ENCODE data around the gene DDX5. TPM values are rescaled to one million over a fixed set of nuclear protein-coding genes. Genes with fewer than 3 reads are reported as not detected.

The DDX5 gene
- total RNA-seq, 1 experiment from 2014 or later, result 798 TPM

GRCh38 chr17:64459284-64459747, 46.8 kb downstream of the DDX5 start:
- Histone ChIP-seq H4K20me1 (ENCODE audit: insufficient read depth) (no peaks in the 10 kb centered on the region), H3K9me2 (ENCODE audit: insufficient read depth) (no peaks in the 10 kb centered on the region), H3K9me3 (ENCODE audit: control insufficient read depth in 1 of 2, insufficient read depth in 1 of 2, low read depth in 1 of 2, low read length in 2 of 2) (no peaks in the 10 kb centered on the region), H3K9ac (ENCODE audit: low read length) (peak overlapping the region; percentile 7; the same call in 1 of the 2 replicates), H3K79me2 (ENCODE audit: insufficient read depth, low read length) (no peaks in the 10 kb centered on the region), H3K4me1 (ENCODE audit: control insufficient read depth in 1 of 2, insufficient read depth in 2 of 2, low read length in 2 of 2) (peaks cover 7 to 28% of the 10 kb centered on the region in 2 experiments), H3K4me3 (replicated peaks in 1 of 2; ENCODE audit: low read depth in 1 of 2, low read length in 2 of 2) (no peak overlapping the region), H3K27me3 (ENCODE audit: insufficient read depth, low read length) (no peaks in the 10 kb centered on the region), H3K36me3 (ENCODE audit: control insufficient read depth in 1 of 2, insufficient read depth in 2 of 2, low read length in 2 of 2) (no peaks in the 10 kb centered on the region), H3K4me2 (ENCODE audit: low read length) (peak overlapping the region; percentile 66), H2AFZ (ENCODE audit: low read depth, low read length, poor library complexity, severe bottlenecking) (no peak overlapping the region), H3K27ac (ENCODE audit: low read depth, low read length) (no peak overlapping the region)
- TF ChIP-seq TCF7L2 (IDR thresholded peaks at IDR 0.05; ENCODE audit: borderline replicate concordance, extremely low read depth, insufficient read depth, insufficient read length) (no peak), ELF1 (IDR thresholded peaks at IDR 0.05; ENCODE audit: borderline replicate concordance, low read depth) (no peak), JUND (IDR thresholded peaks at IDR 0.05) (peak; percentile 68), SP1 (IDR thresholded peaks at IDR 0.05; ENCODE audit: low read depth) (peak; percentile 35; the same call in 1 of the 2 replicates), POLR2A (IDR thresholded peaks at IDR 0.05; ENCODE audit: borderline replicate concordance, extremely low read depth, insufficient read depth, insufficient read length) (no peak), MAX (IDR thresholded peaks at IDR 0.05) (0 out of 2 replicates have a peak, but pooled peaks have one; percentile 30), FOSL1 (IDR thresholded peaks at IDR 0.05; ENCODE audit: low read depth) (peak; percentile 52; the same call in 1 of the 2 replicates), CBX3 (IDR thresholded peaks at IDR 0.05; ENCODE audit: low read depth) (peak; percentile 85), ZBTB33 (IDR thresholded peaks at IDR 0.05; ENCODE audit: extremely low read depth, insufficient replicate concordance, low read length) (no peak)
- POLR2A ChIA-PET, result no interaction called here
- CTCF ChIA-PET, result no interaction called here
- no TSS peak for BruUV-seq (replicated peaks)
- RAD21 ChIA-PET (ENCODE audit: low non-redundant PET in 1 of 2, low total read pairs in 2 of 2, uncharacterized antibody in 2 of 2, unreplicated experiment in 2 of 2), result no interaction called here
- intact Hi-C loops (cut with micrococcal nuclease), result no loop called here
- DNase-seq (ENCODE audit: low read depth, low spot score) (peak; percentile 59), ATAC-seq (peak; percentile 85)
